Measurements from ENCODE around the gene PEX16.

The PEX16 gene

DNA sequence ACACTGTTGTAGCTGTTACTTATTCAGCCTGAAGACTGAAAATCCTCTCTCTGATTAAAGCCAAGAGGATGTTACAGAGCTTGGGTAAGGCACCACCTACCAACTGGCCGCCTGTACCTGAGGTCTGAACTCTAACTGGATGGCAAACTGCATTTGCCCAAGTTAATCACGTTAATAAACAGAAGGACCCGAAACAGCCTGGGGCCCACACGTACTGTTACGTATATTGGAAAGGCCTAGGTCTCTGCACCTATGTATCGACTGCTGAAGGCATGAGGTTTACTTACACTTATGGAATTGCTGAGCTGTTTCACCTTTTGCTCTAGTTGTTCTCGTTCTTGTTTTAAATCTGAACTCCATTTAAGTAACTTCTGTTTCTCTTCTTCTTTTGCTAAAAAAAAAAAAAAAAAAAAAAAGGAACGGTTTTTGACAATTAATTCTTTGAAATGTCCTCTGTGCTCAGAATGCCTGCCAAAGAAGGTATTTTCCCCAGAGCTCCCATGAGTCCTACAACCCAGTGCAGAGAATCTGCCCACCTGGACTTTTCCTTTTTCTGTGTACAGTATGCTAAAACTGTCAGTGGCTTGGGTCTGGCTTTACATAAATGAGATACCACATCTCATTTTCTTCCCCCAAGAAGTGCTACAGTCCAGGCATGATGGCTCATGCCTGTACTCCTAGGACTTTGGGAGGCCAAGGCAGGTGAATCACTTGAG, 17.8 kb upstream of the PEX16 start:
- H3K27ac ChIP-seq: no peak overlapping the region
- TF ChIP-seq, protein P1, sequence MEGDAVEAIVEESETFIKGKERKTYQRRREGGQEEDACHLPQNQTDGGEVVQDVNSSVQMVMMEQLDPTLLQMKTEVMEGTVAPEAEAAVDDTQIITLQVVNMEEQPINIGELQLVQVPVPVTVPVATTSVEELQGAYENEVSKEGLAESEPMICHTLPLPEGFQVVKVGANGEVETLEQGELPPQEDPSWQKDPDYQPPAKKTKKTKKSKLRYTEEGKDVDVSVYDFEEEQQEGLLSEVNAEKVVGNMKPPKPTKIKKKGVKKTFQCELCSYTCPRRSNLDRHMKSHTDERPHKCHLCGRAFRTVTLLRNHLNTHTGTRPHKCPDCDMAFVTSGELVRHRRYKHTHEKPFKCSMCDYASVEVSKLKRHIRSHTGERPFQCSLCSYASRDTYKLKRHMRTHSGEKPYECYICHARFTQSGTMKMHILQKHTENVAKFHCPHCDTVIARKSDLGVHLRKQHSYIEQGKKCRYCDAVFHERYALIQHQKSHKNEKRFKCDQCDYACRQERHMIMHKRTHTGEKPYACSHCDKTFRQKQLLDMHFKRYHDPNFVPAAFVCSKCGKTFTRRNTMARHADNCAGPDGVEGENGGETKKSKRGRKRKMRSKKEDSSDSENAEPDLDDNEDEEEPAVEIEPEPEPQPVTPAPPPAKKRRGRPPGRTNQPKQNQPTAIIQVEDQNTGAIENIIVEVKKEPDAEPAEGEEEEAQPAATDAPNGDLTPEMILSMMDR (IDR thresholded peaks at IDR 0.05): no peak
- no peak for TF ChIP-seq ZFX (IDR thresholded peaks at IDR 0.05; ENCODE audit: borderline replicate concordance)

DNA sequence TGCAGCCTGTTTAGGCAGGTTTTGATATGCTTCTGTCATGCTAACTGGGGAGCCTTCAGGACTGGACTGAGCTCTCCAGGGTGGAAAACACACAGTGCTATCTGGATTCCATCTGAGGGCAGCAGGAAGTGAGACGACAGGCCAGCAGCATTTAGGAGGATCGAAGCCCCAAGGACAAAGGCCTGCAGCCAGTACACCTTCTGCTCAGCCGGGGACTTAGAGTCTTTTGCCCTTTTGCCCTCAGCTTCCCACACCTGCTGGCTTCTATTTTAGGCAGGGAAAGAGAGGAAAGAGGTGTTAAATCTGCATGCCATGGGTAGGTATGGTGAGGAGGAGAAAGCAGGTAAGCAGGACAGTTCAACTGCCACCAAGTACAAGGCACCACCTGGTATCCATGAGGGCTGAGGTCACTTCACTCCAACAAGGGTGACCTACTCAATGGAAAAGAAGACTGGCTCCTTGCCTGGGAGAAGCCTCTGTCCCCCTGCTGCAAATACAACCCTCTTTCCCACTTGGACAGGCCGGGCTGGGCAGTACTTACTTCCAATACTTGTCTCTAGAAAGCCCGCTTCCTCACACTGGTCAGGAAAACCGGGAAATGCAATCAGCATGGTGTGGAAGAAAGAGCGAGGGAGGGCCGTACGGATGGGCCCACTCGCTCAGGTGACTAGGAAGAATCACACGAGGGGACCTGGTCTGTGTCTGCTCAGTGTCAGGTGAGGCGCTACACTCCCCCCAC, 17.1 kb upstream of the PEX16 start:
- TF ChIP-seq, protein P1 (IDR thresholded peaks at IDR 0.05): no peak
- no peak for TF ChIP-seq ZFX (IDR thresholded peaks at IDR 0.05; ENCODE audit: borderline replicate concordance)
- no peak overlapping the region for H3K27ac ChIP-seq

DNA sequence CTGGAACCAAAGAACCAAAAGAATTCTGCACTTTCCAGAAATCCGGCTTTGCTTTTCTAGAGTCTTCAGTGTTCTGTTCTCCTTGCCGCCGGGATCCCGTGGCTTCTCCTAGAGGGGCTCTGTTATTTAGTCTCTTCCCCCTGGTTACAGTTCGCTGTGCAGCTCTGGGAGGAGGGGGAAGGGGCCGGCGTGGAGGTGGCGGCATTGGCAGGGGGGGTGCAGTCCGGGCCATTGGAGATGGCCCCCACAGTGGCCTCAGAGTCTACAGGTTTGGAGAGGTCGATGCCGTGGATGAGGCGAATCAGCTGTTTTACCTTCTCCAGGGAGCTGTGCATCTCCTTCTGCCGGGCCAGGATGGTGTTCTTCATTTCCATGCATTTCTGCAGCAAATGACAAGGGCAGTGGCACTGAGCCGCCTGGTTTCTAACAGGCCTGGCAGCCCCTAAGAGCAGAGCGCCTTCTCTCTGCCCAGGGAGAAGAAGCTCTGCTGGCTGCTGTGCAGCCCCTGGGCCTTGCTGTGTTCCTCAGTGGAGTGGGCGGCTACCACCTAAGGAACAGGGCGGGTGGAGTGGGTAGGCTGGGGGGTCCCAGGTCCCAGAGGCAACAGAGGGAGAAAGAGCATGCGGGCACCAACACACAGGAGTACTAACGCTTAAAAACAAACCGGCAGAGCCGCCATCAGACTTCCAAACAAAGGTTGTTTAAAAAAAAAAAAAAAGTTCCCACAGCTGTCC, 16.3 kb upstream of the PEX16 start:
- H3K27ac ChIP-seq: no peak overlapping the region
- TF ChIP-seq, protein P1 (IDR thresholded peaks at IDR 0.05): no peak
- no peak for TF ChIP-seq ZFX (IDR thresholded peaks at IDR 0.05; ENCODE audit: borderline replicate concordance)

DNA sequence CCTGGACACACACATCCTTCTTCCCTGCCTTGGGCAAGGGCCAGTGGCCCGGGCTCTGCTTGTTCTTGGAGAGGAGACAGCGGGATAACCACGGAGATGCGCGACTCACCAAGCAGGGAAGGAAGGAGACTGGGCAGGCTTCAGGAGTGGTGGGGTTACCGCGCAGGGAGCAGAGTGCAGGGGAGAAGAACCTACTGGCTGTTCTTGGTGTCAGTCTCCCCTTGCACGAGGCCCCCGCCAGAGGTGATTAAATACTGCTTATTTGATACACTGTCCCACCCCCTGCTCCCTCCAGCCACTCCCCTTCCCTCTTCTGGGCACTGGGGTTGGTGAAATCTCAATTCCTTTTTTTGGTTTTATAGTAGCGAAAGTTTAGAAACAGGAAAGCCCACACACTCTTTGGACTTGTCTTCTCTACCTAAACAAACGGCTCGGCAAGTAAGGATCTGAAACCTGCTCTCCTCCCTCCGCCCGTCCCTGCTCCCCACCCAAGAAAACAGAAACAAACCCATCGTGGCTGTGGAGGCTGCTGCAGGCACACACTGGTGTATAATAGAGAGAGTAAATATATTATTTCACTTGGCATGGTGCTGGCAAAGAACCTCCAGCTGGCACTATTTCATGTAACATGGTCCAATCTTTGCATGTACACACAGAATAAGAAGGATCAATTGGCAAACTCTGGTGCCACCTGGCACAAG, 15.6 kb upstream of the PEX16 start:
- H3K27ac ChIP-seq: no peak overlapping the region
- no peak for TF ChIP-seq ZFX (IDR thresholded peaks at IDR 0.05; ENCODE audit: borderline replicate concordance)
- TF ChIP-seq, protein P1 (IDR thresholded peaks at IDR 0.05): no peak

DNA sequence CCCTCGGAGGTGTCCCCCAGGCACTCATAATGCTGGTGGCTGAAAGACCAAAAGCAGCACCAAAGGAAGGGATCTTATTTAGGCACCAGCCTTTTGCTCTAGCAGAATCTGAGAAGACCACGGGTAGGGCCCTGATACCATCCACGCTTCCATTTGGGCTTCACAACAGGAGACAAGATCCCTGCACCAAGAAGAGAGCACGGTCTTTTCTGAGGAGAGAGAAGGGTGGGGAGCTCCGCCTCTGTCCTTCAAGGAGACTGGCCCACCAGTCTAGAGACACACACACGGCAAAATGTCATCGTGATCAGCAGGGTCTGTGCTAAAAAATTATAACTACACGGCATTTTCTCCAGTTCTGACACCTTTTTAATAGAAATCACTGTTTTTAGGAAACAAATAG, 14.5 kb upstream of the PEX16 start:
- TF ChIP-seq ZFX (IDR thresholded peaks at IDR 0.05; ENCODE audit: borderline replicate concordance): no peak
- TF ChIP-seq, protein P1 (IDR thresholded peaks at IDR 0.05): no peak
- no peak overlapping the region for H3K27ac ChIP-seq

DNA sequence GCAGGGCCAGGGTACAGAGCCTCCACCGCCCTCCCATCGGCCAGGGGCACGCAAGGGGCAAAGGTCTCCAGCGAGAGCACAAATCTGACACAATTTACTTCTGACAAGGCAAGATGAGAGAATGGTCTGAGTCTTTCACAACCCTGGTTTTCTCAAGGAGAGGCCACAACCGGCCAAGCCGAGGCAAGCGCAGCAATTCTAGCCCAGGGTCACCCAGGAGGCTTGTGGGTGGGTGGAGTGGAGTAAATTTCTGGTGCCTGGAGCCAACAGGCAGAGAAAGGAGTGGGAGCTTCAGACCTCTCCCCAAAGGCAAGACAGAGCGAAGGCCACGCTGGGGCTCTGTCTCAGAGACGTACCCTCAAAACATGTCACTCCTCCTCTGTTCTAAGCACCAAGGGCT, 14.1 kb upstream of the PEX16 start:
- H3K27ac ChIP-seq: no peak overlapping the region

More for the DNA sequence above, 14.1 kb upstream of the PEX16 start:
- no peak for TF ChIP-seq ZFX (IDR thresholded peaks at IDR 0.05; ENCODE audit: borderline replicate concordance)
- TF ChIP-seq, protein P1 (IDR thresholded peaks at IDR 0.05): no peak

Measured in 22Rv1 (cell line).